ENCODE results near the gene GPR139. TPM values are rescaled to one million over a fixed set of nuclear protein-coding genes. Genes with fewer than 3 reads are reported as not detected.

Gene GPR139
- total RNA-seq, 2 experiments from 2014 or later, result not detected

DNA sequence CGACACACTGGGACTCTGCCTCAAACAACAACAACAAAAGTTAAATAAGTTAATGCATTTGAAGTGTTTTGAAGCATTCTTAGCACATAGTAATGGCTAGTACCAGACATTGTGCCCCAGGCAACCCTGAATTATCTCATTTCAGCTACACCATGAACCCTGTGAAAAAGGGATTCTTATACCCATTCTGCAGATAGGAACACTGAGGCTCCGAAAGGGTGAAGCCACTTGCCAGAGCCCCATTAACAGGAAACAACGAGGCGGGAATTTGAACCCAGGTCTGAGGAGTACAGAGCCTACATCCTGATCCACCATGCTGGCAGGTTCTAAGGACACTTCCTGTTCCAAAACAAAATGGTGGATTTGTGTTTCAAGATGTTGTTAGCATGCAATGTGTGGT, 9.2 kb downstream of the GPR139 start:
- Mint-ChIP-seq H3K27ac (no peak overlapping the region), H3K36me3 (ENCODE audit: low read depth) (no peaks in the 10 kb centered on the region), H3K4me3 (no peak overlapping the region), H3K27me3 (peaks cover 31% of the 10 kb centered on the region), H3K4me1 (ENCODE audit: low read depth) (no peaks in the 10 kb centered on the region), H3K9me3 (peaks cover 11% of the 10 kb centered on the region)
- intact Hi-C loops (cut with DNase I, micrococcal nuclease), result no loop called here
- no peak for ATAC-seq (ENCODE audit: poor library complexity)
- Histone ChIP-seq H3K9me3 (ENCODE audit: control insufficient read depth in 1 of 2, insufficient read depth in 1 of 2, low read length in 2 of 2) (no peaks in the 10 kb centered on the region), H3K36me3 (ENCODE audit: insufficient read depth, low read length) (no peaks in the 10 kb centered on the region), H3K4me1 (ENCODE audit: insufficient read depth, low read length) (no peaks in the 10 kb centered on the region), H3K27ac (ENCODE audit: low read depth in 1 of 2, low read length in 2 of 2) (no peak overlapping the region), H3K27me3 (ENCODE audit: control insufficient read depth in 1 of 2, insufficient read depth in 2 of 2, low read length in 2 of 2) (no peaks in the 10 kb centered on the region), H3K4me3 (ENCODE audit: low read length) (no peak overlapping the region)
- ChIA-PET POLR2A (no interaction called here), CTCF (no interaction called here)
- TF ChIP-seq, protein P1, sequence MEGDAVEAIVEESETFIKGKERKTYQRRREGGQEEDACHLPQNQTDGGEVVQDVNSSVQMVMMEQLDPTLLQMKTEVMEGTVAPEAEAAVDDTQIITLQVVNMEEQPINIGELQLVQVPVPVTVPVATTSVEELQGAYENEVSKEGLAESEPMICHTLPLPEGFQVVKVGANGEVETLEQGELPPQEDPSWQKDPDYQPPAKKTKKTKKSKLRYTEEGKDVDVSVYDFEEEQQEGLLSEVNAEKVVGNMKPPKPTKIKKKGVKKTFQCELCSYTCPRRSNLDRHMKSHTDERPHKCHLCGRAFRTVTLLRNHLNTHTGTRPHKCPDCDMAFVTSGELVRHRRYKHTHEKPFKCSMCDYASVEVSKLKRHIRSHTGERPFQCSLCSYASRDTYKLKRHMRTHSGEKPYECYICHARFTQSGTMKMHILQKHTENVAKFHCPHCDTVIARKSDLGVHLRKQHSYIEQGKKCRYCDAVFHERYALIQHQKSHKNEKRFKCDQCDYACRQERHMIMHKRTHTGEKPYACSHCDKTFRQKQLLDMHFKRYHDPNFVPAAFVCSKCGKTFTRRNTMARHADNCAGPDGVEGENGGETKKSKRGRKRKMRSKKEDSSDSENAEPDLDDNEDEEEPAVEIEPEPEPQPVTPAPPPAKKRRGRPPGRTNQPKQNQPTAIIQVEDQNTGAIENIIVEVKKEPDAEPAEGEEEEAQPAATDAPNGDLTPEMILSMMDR (IDR thresholded peaks at IDR 0.05), result no peak
- DNase-seq, result no peak

- ATAC-seq (ENCODE audit: poor library complexity), result no peak
- H3K27me3 ChIP-seq (ENCODE audit: control insufficient read depth in 1 of 2, insufficient read depth in 2 of 2, low read length in 2 of 2), result no peaks in the 10 kb centered on the region
- no peak overlapping the region for H3K27ac ChIP-seq (ENCODE audit: low read depth in 1 of 2, low read length in 2 of 2)
- Mint-ChIP-seq H3K27me3 (peaks cover 24% of the 10 kb centered on the region), H3K9me3 (no peaks in the 10 kb centered on the region), H3K27ac (no peak overlapping the region), H3K4me1 (ENCODE audit: low read depth) (no peaks in the 10 kb centered on the region), H3K36me3 (ENCODE audit: low read depth) (no peaks in the 10 kb centered on the region), H3K4me3 (no peak overlapping the region)
- peaks cover 0 to 4% of the 10 kb centered on the region in 2 experiments for H3K9me3 ChIP-seq (ENCODE audit: control insufficient read depth in 1 of 2, insufficient read depth in 1 of 2, low read length in 2 of 2)
- ChIA-PET POLR2A (no interaction called here), CTCF (no interaction called here)
- H3K4me1 ChIP-seq (ENCODE audit: insufficient read depth, low read length), result no peaks in the 10 kb centered on the region
- TF ChIP-seq, protein P1 (IDR thresholded peaks at IDR 0.05), result no peak
- H3K4me3 ChIP-seq (ENCODE audit: low read length), result no peak overlapping the region
- DNase-seq, result no peak
- no peaks in the 10 kb centered on the region for H3K36me3 ChIP-seq (ENCODE audit: insufficient read depth, low read length)
- intact Hi-C loops (cut with DNase I, micrococcal nuclease), result no loop called here
Measured at GRCh38 chr16:20061132-20061531, 12.6 kb downstream of the GPR139 start.

GRCh38 chr16:20056436-20056835, 17.3 kb downstream of the GPR139 start:
- ATAC-seq (ENCODE audit: poor library complexity), result no peak
- Histone ChIP-seq H3K9me3 (ENCODE audit: control insufficient read depth in 1 of 2, insufficient read depth in 1 of 2, low read length in 2 of 2) (peaks cover 0 to 4% of the 10 kb centered on the region in 2 experiments), H3K4me1 (ENCODE audit: insufficient read depth, low read length) (no peaks in the 10 kb centered on the region), H3K27me3 (ENCODE audit: control insufficient read depth in 1 of 2, insufficient read depth in 2 of 2, low read length in 2 of 2) (no peaks in the 10 kb centered on the region), H3K4me3 (ENCODE audit: low read length) (no peak overlapping the region), H3K36me3 (ENCODE audit: insufficient read depth, low read length) (no peaks in the 10 kb centered on the region), H3K27ac (ENCODE audit: low read depth in 1 of 2, low read length in 2 of 2) (no peak overlapping the region)
- Mint-ChIP-seq H3K4me3 (no peak overlapping the region), H3K27ac (no peak overlapping the region), H3K36me3 (ENCODE audit: low read depth) (no peaks in the 10 kb centered on the region), H3K9me3 (no peaks in the 10 kb centered on the region), H3K4me1 (ENCODE audit: low read depth) (no peaks in the 10 kb centered on the region), H3K27me3 (peaks cover 16% of the 10 kb centered on the region)
- POLR2A ChIA-PET, result no interaction called here
- intact Hi-C loops (cut with DNase I, micrococcal nuclease), result no loop called here
- DNase-seq, result no peak
- TF ChIP-seq, protein P1 (IDR thresholded peaks at IDR 0.05), result no peak
- CTCF ChIA-PET, result no interaction called here
